OCI-LY1 (cell line): ENCODE data around the gene ALDH1B1.

Source experiments
- H2AFZ ChIP-seq: fragments of 200-600 bp; sonication (generic), shearing (Covaris generic); 2 replicates; pipeline ENCODE4 v1.6.0; 2014; ENCODE audit warnings: antibody characterized with exemption, mild to moderate bottlenecking, low read length
- H3F3A ChIP-seq: fragments of 200-600 bp; sonication (generic), shearing (Covaris generic); 2 replicates; pipeline ENCODE4 v1.6.0; 2014; ENCODE audit warnings: mild to moderate bottlenecking, antibody characterized with exemption, low read length, moderate library complexity; ENCODE audit not compliant: insufficient read depth
- H3K27ac ChIP-seq: fragments of 200-600 bp; sonication (generic); 2 replicates; pipeline ENCODE4 v1.5.1; 2014; ENCODE audit warnings: low read length, mixed run types, mild to moderate bottlenecking, low read depth; ENCODE audit not compliant: poor library complexity, severe bottlenecking
- H3K27me3 ChIP-seq: fragments of 200-600 bp; sonication (generic); 2 replicates; pipeline ENCODE4 v1.6.0; 2014; ENCODE audit warnings: antibody characterized with exemption, mild to moderate bottlenecking, low read length, moderate library complexity; ENCODE audit not compliant: insufficient read depth
- H3K36me3 ChIP-seq: fragments of 200-600 bp; sonication (generic); 2 replicates; pipeline ENCODE4 v1.6.1; 2014; ENCODE audit warnings: mild to moderate bottlenecking, antibody characterized with exemption, low read length, moderate library complexity, mixed read lengths; ENCODE audit not compliant: insufficient read depth
- H3K4me1 ChIP-seq: fragments of 200-600 bp; sonication (generic); 2 replicates; pipeline ENCODE4 v1.5.1; 2014; ENCODE audit warnings: mild to moderate bottlenecking, low read length, moderate library complexity; ENCODE audit not compliant: insufficient read depth, severe bottlenecking
- H3K4me2 ChIP-seq: fragments of 200-600 bp; sonication (generic), shearing (Covaris generic); 2 replicates; pipeline ENCODE4 v1.6.1; 2014; ENCODE audit warnings: low read length
- H3K4me3 ChIP-seq: fragments of 200-600 bp; sonication (generic); 2 replicates; pipeline ENCODE4 v1.5.1; 2014; ENCODE audit warnings: low read length, low read depth, mild to moderate bottlenecking, mixed read lengths; ENCODE audit not compliant: poor library complexity, severe bottlenecking
- H3K79me2 ChIP-seq: fragments of 200-600 bp; shearing (Covaris generic); 2 replicates; pipeline ENCODE4 v1.6.1; 2016; ENCODE audit warnings: mixed run types, low read length, mixed read lengths; ENCODE audit not compliant: insufficient read depth
- H3K9ac ChIP-seq: fragments of 200-600 bp; sonication (generic), shearing (Covaris generic); 2 replicates; pipeline ENCODE4 v1.6.1; 2014; ENCODE audit warnings: mild to moderate bottlenecking, low read length, mixed read lengths
- H3K9me2 ChIP-seq: fragments of 200-600 bp; sonication (generic), shearing (Covaris generic); 2 replicates; pipeline ENCODE4 v1.6.1; 2014; ENCODE audit warnings: low read depth, mild to moderate bottlenecking, low read length, mixed read lengths
- H3K9me3 ChIP-seq: fragments of 200-600 bp; shearing (Covaris generic); 2 replicates; pipeline ENCODE4 v1.6.1; 2014; ENCODE audit warnings: low read length, mixed read lengths
- H4K20me1 ChIP-seq: fragments of 200-600 bp; sonication (generic), shearing (Covaris generic); 2 replicates; pipeline ENCODE4 v1.6.0; 2016; ENCODE audit warnings: mild to moderate bottlenecking, low read length; ENCODE audit not compliant: insufficient read depth
- EZH2 ChIP-seq: fragments of 200-600 bp; sonication (generic), shearing (Covaris generic); IDR thresholded peaks from 2 replicates; pipeline ENCODE4 v1.8.0; 2017; ENCODE audit warnings: borderline replicate concordance, mixed run types, mild to moderate bottlenecking, antibody characterized with exemption, low read length, moderate library complexity, mixed read lengths
- TF ChIP-seq, protein P1 (sequence below): fragments of 200-600 bp; sonication (generic), shearing (Covaris generic); IDR thresholded peaks from 2 replicates; pipeline ENCODE4 v1.5.1; 2017; ENCODE audit warnings: mild to moderate bottlenecking, antibody characterized with exemption, low read length, moderate library complexity, mixed read lengths

Gene ALDH1B1

DNA sequence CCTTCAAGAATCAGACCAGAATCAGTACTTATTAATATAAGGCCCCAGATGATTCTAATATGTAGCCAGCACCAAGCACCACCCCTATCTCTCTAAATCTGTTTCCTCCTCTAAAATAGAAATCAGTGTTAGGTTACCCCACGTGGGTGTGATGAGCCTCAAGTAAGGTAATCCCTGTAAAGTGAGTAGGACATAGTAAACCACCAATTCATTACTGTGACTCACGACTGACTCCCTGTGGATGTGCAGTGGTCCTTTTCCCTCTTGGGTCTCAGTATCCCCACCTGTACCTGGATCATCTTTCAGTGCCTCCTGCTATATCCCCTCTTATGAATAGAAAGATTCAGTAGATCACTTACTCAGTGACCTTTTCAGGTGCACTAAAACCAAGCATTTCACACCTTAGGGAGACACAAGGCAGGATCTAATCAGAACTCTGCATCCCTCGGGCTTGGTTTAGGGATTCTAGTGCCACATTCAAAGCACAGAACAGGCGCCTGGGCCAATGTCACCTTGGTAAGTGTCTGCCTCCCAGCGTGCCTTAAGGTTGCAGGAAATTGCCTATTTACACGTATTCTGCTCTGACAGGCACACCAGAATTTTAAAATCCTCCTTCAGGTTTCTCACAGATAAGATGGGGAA lies 12.2 kb upstream of the ALDH1B1 start:
- Histone ChIP-seq H3K27me3 (peaks cover 10% of the 10 kb centered on the region; the same call in 1 of the 2 replicates), H3K36me3 (no peaks in the 10 kb centered on the region; the same call in 1 of the 2 replicates), H3F3A (no peaks in the 10 kb centered on the region), H2AFZ (no peak overlapping the region), H3K9me2 (no peaks in the 10 kb centered on the region), H3K4me2 (no peak overlapping the region), H4K20me1 (no peaks in the 10 kb centered on the region), H3K9me3 (peaks cover 7% of the 10 kb centered on the region), H3K27ac (no peak overlapping the region), H3K4me1 (no peaks in the 10 kb centered on the region), H3K9ac (no peak overlapping the region), H3K79me2 (no peaks in the 10 kb centered on the region), H3K4me3 (no peak overlapping the region)
- no peak for TF ChIP-seq EZH2
- TF ChIP-seq, protein P1, sequence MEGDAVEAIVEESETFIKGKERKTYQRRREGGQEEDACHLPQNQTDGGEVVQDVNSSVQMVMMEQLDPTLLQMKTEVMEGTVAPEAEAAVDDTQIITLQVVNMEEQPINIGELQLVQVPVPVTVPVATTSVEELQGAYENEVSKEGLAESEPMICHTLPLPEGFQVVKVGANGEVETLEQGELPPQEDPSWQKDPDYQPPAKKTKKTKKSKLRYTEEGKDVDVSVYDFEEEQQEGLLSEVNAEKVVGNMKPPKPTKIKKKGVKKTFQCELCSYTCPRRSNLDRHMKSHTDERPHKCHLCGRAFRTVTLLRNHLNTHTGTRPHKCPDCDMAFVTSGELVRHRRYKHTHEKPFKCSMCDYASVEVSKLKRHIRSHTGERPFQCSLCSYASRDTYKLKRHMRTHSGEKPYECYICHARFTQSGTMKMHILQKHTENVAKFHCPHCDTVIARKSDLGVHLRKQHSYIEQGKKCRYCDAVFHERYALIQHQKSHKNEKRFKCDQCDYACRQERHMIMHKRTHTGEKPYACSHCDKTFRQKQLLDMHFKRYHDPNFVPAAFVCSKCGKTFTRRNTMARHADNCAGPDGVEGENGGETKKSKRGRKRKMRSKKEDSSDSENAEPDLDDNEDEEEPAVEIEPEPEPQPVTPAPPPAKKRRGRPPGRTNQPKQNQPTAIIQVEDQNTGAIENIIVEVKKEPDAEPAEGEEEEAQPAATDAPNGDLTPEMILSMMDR, result no peak

DNA sequence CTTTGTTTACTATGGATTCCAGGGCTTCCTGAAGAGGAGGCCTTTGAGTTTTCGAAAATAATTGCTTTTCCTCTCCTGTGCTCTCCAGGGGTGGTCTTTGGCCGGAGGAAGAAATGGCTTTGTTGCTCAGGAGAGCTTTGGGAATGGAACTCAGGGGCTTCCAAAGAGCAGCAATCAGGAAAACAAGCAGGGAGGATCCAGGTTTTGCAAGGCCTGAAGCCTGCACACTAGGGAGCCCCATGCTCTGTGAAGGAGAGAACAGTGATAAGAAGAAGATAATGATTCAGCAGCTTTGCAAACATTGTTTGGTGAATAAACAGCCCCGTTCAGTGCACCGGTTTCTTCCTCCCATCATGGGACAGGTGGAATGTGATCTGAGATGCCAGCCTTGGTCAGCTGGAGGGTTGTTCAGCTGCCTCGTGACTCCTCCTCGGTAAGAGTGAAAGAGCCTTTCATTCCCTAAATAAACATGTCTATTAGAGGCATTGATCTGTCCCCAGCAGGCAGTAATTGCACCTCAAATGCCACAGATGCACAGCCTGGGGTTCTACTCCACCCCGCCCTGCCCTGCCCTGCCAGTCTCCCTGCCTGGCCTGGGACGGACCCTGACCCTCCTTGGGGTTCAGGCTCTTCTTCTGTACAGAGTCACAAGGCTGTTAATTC lies 11.5 kb upstream of the ALDH1B1 start:
- Histone ChIP-seq H3K9ac (no peak overlapping the region), H2AFZ (no peak overlapping the region), H3K27me3 (peaks cover 16% of the 10 kb centered on the region; the same call in 1 of the 2 replicates), H3K27ac (no peak overlapping the region), H3K4me1 (no peaks in the 10 kb centered on the region), H3K79me2 (no peaks in the 10 kb centered on the region), H3K4me2 (no peak overlapping the region), H4K20me1 (no peaks in the 10 kb centered on the region), H3K9me3 (peaks cover 10% of the 10 kb centered on the region), H3K4me3 (no peak overlapping the region), H3F3A (no peaks in the 10 kb centered on the region), H3K9me2 (no peaks in the 10 kb centered on the region), H3K36me3 (no peaks in the 10 kb centered on the region; the same call in 1 of the 2 replicates)
- TF ChIP-seq EZH2, result no peak
- TF ChIP-seq, protein P1, result no peak

DNA sequence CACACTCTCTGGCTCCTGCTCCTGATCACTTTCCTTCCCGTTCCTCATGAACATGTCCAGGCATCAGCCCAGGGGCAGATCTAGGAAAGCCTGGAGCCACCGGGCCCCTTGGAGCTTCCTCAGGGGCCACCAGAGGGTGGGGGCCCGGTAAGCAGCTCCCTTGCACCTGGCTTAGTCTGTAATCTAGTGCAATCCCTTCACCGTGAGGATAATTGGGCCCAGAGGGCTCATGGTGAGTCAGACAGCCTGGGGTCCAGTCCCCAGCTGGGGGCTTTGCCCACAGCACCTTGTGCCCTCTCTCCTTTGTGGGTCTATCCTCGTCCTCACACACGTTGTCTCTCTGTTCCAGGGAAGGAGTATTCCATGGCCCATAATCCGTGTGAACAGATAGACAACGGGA lies 10.4 kb upstream of the ALDH1B1 start:
- no peaks in the 10 kb centered on the region; the same call in 1 of the 2 replicates for H3K36me3 ChIP-seq
- H3K27me3 ChIP-seq, result peaks cover 16% of the 10 kb centered on the region; the same call in 1 of the 2 replicates
- H3K9me2 ChIP-seq, result no peaks in the 10 kb centered on the region
- H3K9me3 ChIP-seq, result peaks cover 10% of the 10 kb centered on the region
- no peak overlapping the region for H3K27ac ChIP-seq
- no peaks in the 10 kb centered on the region for H3K79me2 ChIP-seq
- H3K4me1 ChIP-seq, result no peaks in the 10 kb centered on the region
- H2AFZ ChIP-seq, result no peak overlapping the region
- H3K4me2 ChIP-seq, result no peak overlapping the region
- no peak overlapping the region for H3K4me3 ChIP-seq
- no peaks in the 10 kb centered on the region for H3F3A ChIP-seq
- no peak overlapping the region for H3K9ac ChIP-seq
- H4K20me1 ChIP-seq, result no peaks in the 10 kb centered on the region
- TF ChIP-seq, protein P1, result no peak
- TF ChIP-seq EZH2, result no peak
